Fibroblast of mammary gland (primary cell): ENCODE data around the gene RPL7L1.

Experiments
- DNase-seq: peaks from one replicate; pipeline ENCODE4 v3.0.0-alpha.2; 2010; ENCODE audit warnings: low read depth
- H3K4me3 ChIP-seq: 2 replicates; pipeline ENCODE4 v1.5.1; 2011; ENCODE audit warnings: low read depth, mild to moderate bottlenecking, low read length, moderate library complexity; ENCODE audit not compliant: control insufficient read depth
- CTCF ChIP-seq: conservative IDR thresholded peaks from 2 replicates; pipeline ENCODE4 v1.5.1; 2011; ENCODE audit warnings: low read depth, low read length, inconsistent platforms; ENCODE audit not compliant: control insufficient read depth, insufficient read depth

RPL7L1 gene

GRCh38 chr6:42916288-42916687 lies 36.9 kb downstream of the RPL7L1 start:
- TF ChIP-seq CTCF, result no peak

GRCh38 chr6:42921801-42922200 lies 42.4 kb downstream of the RPL7L1 start:
- no peak overlapping the region for H3K4me3 ChIP-seq
- no peak for DNase-seq
- no peak for TF ChIP-seq CTCF

More at GRCh38 chr6:42916288-42916687, 36.9 kb downstream of the RPL7L1 start:
- no peak for DNase-seq
- H3K4me3 ChIP-seq, result no peak overlapping the region

GRCh38 chr6:42923666-42924065 lies 44.2 kb downstream of the RPL7L1 start:
- no peak for TF ChIP-seq CTCF
- DNase-seq, result peak; percentile 19
- no peak overlapping the region for H3K4me3 ChIP-seq

GRCh38 chr6:42925248-42925857 lies 45.9 kb downstream of the RPL7L1 start:
- TF ChIP-seq CTCF, result no peak
- H3K4me3 ChIP-seq, result no peak overlapping the region
- DNase-seq, result no peak

GRCh38 chr6:42928986-42929820 lies 49.8 kb downstream of the RPL7L1 start, which contains the start of gene CNPY3:
Gene CNPY3, plus strand, starts transcription at chr6:42929480. Its CDS starts 91 bp downstream, at chr6:42929571.
- TF ChIP-seq CTCF, result no peak
- peak; percentile 97 for DNase-seq

GRCh38 chr6:42929821-42930360 lies 50.5 kb downstream of the RPL7L1 start:
- DNase-seq, result peak; percentile 83
- TF ChIP-seq CTCF, result no peak
- peak overlapping the region; percentile 81 for H3K4me3 ChIP-seq

More at GRCh38 chr6:42928986-42929820, 49.8 kb downstream of the RPL7L1 start, which contains the start of gene CNPY3:
- peak within 1 kb of the TSS; percentile 81 for H3K4me3 ChIP-seq
